NK-92 (cell line): ENCODE data around the gene UNC45A.
A peak's percentile ranks its signal among the peaks of the same experiment; 100 is the strongest.
"Not testable (repeated sequence)": the region's sequence is repeated elsewhere in the genome, so short reads cannot be mapped to it uniquely, and the experiment has no call there.

Source experiments
- DNase-seq: peaks from one replicate; lab custom pipeline; 2025; ENCODE audit not compliant: unreplicated experiment; lab: John Stamatoyannopoulos, UW

UNC45A gene

GRCh38 chr15:90934949-90935751 is at the start of gene UNC45A:
Gene UNC45A, plus strand, starts transcription at chr15:90935285. Its CDS starts 40 bp downstream, at chr15:90935325.
- DNase-seq, result peak; percentile 66

GRCh38 chr15:90885432-90886290 is 49.4 kb upstream of the UNC45A start:
- no peak for DNase-seq

GRCh38 chr15:90886291-90886614 is 48.8 kb upstream of the UNC45A start:
- DNase-seq, result no peak

- DNase-seq, result no peak
Observed at GRCh38 chr15:90887037-90887481, 48.0 kb upstream of the UNC45A start.

- DNase-seq, result no peak
Observed at GRCh38 chr15:90889313-90889730, 45.8 kb upstream of the UNC45A start.

- no peak for DNase-seq
Observed at GRCh38 chr15:90889736-90890456, 45.2 kb upstream of the UNC45A start.

- DNase-seq, result no peak
Observed at GRCh38 chr15:90890839-90891238, 44.2 kb upstream of the UNC45A start.

- DNase-seq, result no peak
Observed at GRCh38 chr15:90891346-90891949, 43.6 kb upstream of the UNC45A start.

- no peak for DNase-seq
Observed at GRCh38 chr15:90892023-90892422, 43.1 kb upstream of the UNC45A start.

GRCh38 chr15:90892498-90893174 is 42.4 kb upstream of the UNC45A start:
- no peak for DNase-seq

- DNase-seq, result no peak
Observed at GRCh38 chr15:90893175-90894090, 41.7 kb upstream of the UNC45A start.

GRCh38 chr15:90895571-90896117 is 39.4 kb upstream of the UNC45A start:
- DNase-seq, result no peak

- not testable (repeated sequence) for DNase-seq
Observed at GRCh38 chr15:90897131-90897655, 37.9 kb upstream of the UNC45A start.

GRCh38 chr15:90901175-90902039 is 33.7 kb upstream of the UNC45A start:
- no peak for DNase-seq

GRCh38 chr15:90902040-90902839 is 32.8 kb upstream of the UNC45A start:
- no peak for DNase-seq

GRCh38 chr15:90902840-90903732 is 32.0 kb upstream of the UNC45A start, which contains the start of gene MAN2A2:
Gene MAN2A2, plus strand, starts transcription at chr15:90903302. Its CDS starts 906 bp downstream, at chr15:90904208.
- DNase-seq, result no peak
